Colonic mucosa (tissue), 4 donors: ENCODE measurements around the gene VSTM2B. TPM values are rescaled to one million over a fixed set of nuclear protein-coding genes. Genes with fewer than 3 reads are reported as not detected.

Experiments used
- DNase-seq: peaks from one replicate; pipeline ENCODE4 v3.0.0-alpha.2; 2020
- H3K27ac ChIP-seq: fragments of 200-600 bp; one replicate; pipeline ENCODE4 v1.8.0; 2021
- H3K27me3 ChIP-seq: fragments of 200-600 bp; one replicate; pipeline ENCODE4 v1.8.0; 2021
- H3K36me3 ChIP-seq: fragments of 200-600 bp; one replicate; pipeline ENCODE4 v1.8.0; 2021
- H3K4me1 ChIP-seq: fragments of 200-600 bp; one replicate; pipeline ENCODE4 v1.8.0; 2021; ENCODE audit warnings: mild to moderate bottlenecking
- H3K4me3 ChIP-seq: fragments of 200-600 bp; one replicate; pipeline ENCODE4 v1.8.0; 2021
- H3K9ac ChIP-seq, 2 donors: one replicate each; pipeline ENCODE4 v1.7.0; 2013; ENCODE audit warnings: control low read depth in 2 of 2, low read depth in 2 of 2, low read length in 2 of 2
- H3K9me3 ChIP-seq: fragments of 200-600 bp; one replicate; pipeline ENCODE4 v1.8.0; 2021
- CTCF ChIP-seq: fragments of 200-600 bp; IDR thresholded peaks from one replicate; pipeline ENCODE4 v1.8.0; 2022; ENCODE audit warnings: antibody characterized with exemption, mild to moderate bottlenecking
- intact Hi-C: fragments of 100-400 bp; cut with DNase I; formaldehyde crosslinking; loops from one replicate; pipeline ENCODE4 v1.14.1; 2022
- total RNA-seq, 2 donors: library from RNA; stranded (reverse); fragmentation: NEBNext Ultra II Directional in 1 of 2; extraction: Animal tissue kit (Norgen Biotek cat#: 25700) in 1 of 2; gene quantifications; one replicate each; pipeline ENCODE4 v1.2.1, GENCODE V29; 2021
- donor health status: healthy.
- donor health status: DM: no; HTN: no; CAD: no.
- donor health status: DM: no; HTN: no; CAD: no.

Gene VSTM2B
- total RNA-seq, 2 donors from 2014 or later: not detected

GRCh38 chr19:29545866-29546582 is 20.2 kb downstream of the VSTM2B start:
- H3K9ac ChIP-seq: no peak overlapping the region
- H3K27ac ChIP-seq: no peak overlapping the region
- intact Hi-C loops: no loop called here
- no peak for TF ChIP-seq CTCF
- no peaks in the 10 kb centered on the region for H3K36me3 ChIP-seq
- DNase-seq: no peak
- no peaks in the 10 kb centered on the region for H3K27me3 ChIP-seq
- no peaks in the 10 kb centered on the region for H3K9me3 ChIP-seq
- no peak overlapping the region for H3K4me3 ChIP-seq
- no peaks in the 10 kb centered on the region for H3K4me1 ChIP-seq

GRCh38 chr19:29546583-29547190 is 20.9 kb downstream of the VSTM2B start:
- Histone ChIP-seq H3K9me3 (no peaks in the 10 kb centered on the region), H3K27ac (no peak overlapping the region)

GRCh38 chr19:29547361-29547960 is 21.7 kb downstream of the VSTM2B start:
- no peaks in the 10 kb centered on the region for H3K27me3 ChIP-seq
- TF ChIP-seq CTCF: no peak
- intact Hi-C loops: no loop called here
- no peaks in the 10 kb centered on the region for H3K36me3 ChIP-seq
- H3K4me3 ChIP-seq: no peak overlapping the region
- no peaks in the 10 kb centered on the region for H3K4me1 ChIP-seq
- no peak overlapping the region for H3K9ac ChIP-seq
- H3K9me3 ChIP-seq: no peaks in the 10 kb centered on the region
- H3K27ac ChIP-seq: no peak overlapping the region
- no peak for DNase-seq

More at GRCh38 chr19:29546583-29547190, 20.9 kb downstream of the VSTM2B start:
- Histone ChIP-seq H3K4me3 (no peak overlapping the region), H3K4me1 (no peaks in the 10 kb centered on the region), H3K9ac (no peak overlapping the region), H3K36me3 (no peaks in the 10 kb centered on the region), H3K27me3 (no peaks in the 10 kb centered on the region)
- no peak for DNase-seq
- TF ChIP-seq CTCF: no peak
- intact Hi-C loops: no loop called here

GRCh38 chr19:29547981-29548380 is 22.2 kb downstream of the VSTM2B start:
- no peak overlapping the region for H3K27ac ChIP-seq
- no peak for DNase-seq
- TF ChIP-seq CTCF: no peak
- no peak overlapping the region for H3K4me3 ChIP-seq
- no peaks in the 10 kb centered on the region for H3K36me3 ChIP-seq
- no peaks in the 10 kb centered on the region for H3K9me3 ChIP-seq
- H3K4me1 ChIP-seq: no peaks in the 10 kb centered on the region
- no peak overlapping the region for H3K9ac ChIP-seq
- intact Hi-C loops: no loop called here
- no peaks in the 10 kb centered on the region for H3K27me3 ChIP-seq

- TF ChIP-seq CTCF: no peak
- intact Hi-C loops: no loop called here
- no peaks in the 10 kb centered on the region for H3K4me1 ChIP-seq
- H3K27ac ChIP-seq: no peak overlapping the region
- H3K4me3 ChIP-seq: no peak overlapping the region
- H3K27me3 ChIP-seq: no peaks in the 10 kb centered on the region
- H3K36me3 ChIP-seq: no peaks in the 10 kb centered on the region
- no peak overlapping the region for H3K9ac ChIP-seq
- no peak for DNase-seq
- H3K9me3 ChIP-seq: no peaks in the 10 kb centered on the region
These were observed 22.8 kb downstream of the VSTM2B start for GRCh38 chr19:29548483-29549085.
